MM.1S (cell line): ENCODE measurements around the gene ITGA11.

ENCODE experiments used
- CTCF ChIP-seq: fragments of 300-600 bp; sonication (generic); IDR thresholded peaks from 2 replicates; pipeline ENCODE4 v1.5.1; 2016; ENCODE audit warnings: antibody characterized with exemption, low read length, mixed read lengths
- EZH2 ChIP-seq: fragments of 300-600 bp; sonication (generic); optimal IDR thresholded peaks from 2 replicates; pipeline ENCODE3; 2017; ENCODE audit warnings: low read depth, mild to moderate bottlenecking, antibody characterized with exemption, low read length, mixed read lengths

DNA sequence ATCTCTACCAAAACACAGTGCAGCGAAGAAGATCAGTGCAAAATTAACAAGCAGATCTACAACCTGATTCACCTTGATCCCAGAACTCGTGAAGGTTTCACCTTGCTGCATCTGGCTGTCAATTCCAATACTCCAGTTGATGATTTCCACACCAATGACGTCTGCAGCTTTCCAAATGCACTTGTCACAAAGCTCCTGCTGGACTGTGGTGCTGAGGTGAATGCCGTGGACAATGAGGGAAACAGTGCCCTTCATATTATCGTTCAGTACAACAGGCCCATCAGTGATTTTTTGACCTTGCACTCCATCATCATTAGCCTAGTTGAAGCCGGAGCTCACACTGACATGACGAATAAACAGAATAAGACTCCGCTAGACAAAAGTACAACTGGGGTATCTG is 141.2 kb downstream of the ITGA11 start:
- no peak for TF ChIP-seq CTCF
- TF ChIP-seq EZH2 = no peak
